GM19455 (cell line): ENCODE measurements around the gene PNPLA5.

Experiments
- ATAC-seq: cut with Tn5 transposase; IDR thresholded peaks from one replicate; pipeline ENCODE4 v1.9.1; 2021; ENCODE audit not compliant: unreplicated experiment

The PNPLA5 gene

GRCh38 chr22:43857367-43857766 lies 34.4 kb downstream of the PNPLA5 start:
- no peak for ATAC-seq

GRCh38 chr22:43855431-43855830 lies 36.4 kb downstream of the PNPLA5 start:
- ATAC-seq, result no peak

- ATAC-seq, result no peak
Observed at GRCh38 chr22:43854786-43855271, 37.0 kb downstream of the PNPLA5 start.

GRCh38 chr22:43854121-43854785 lies 37.6 kb downstream of the PNPLA5 start:
- ATAC-seq, result no peak

- no peak for ATAC-seq
Observed at GRCh38 chr22:43853328-43853931, 38.4 kb downstream of the PNPLA5 start.

GRCh38 chr22:43852573-43853327 lies 39.1 kb downstream of the PNPLA5 start:
- no peak for ATAC-seq

- no peak for ATAC-seq
Observed at GRCh38 chr22:43851979-43852307, 39.9 kb downstream of the PNPLA5 start.

- no peak for ATAC-seq
Observed at GRCh38 chr22:43851058-43851978, 40.5 kb downstream of the PNPLA5 start.

GRCh38 chr22:43850529-43850928 lies 41.3 kb downstream of the PNPLA5 start:
- ATAC-seq, result no peak

GRCh38 chr22:43849731-43850130 lies 42.1 kb downstream of the PNPLA5 start:
- no peak for ATAC-seq

- no peak for ATAC-seq
Observed at GRCh38 chr22:43848366-43849171, 43.2 kb downstream of the PNPLA5 start.

GRCh38 chr22:43847376-43848289 lies 44.2 kb downstream of the PNPLA5 start:
- no peak for ATAC-seq

GRCh38 chr22:43846966-43847365 lies 44.8 kb downstream of the PNPLA5 start:
- ATAC-seq, result no peak

GRCh38 chr22:43845981-43846380 lies 45.8 kb downstream of the PNPLA5 start:
- no peak for ATAC-seq

GRCh38 chr22:43844560-43845545 lies 47.0 kb downstream of the PNPLA5 start:
- no peak for ATAC-seq

- ATAC-seq, result no peak
Observed at GRCh38 chr22:43843783-43844530, 47.9 kb downstream of the PNPLA5 start.

- ATAC-seq, result no peak
Observed at GRCh38 chr22:43841742-43842141, 50.1 kb downstream of the PNPLA5 start.
